CD4-positive, alpha-beta T cell treated with Interleukin-15 for 1 hour (primary cell): ENCODE data around the gene FA2H.
"Not testable (repeated sequence)": the region's sequence is repeated elsewhere in the genome, so short reads cannot be mapped to it uniquely, and the experiment has no call there.

ENCODE experiments used
- DNase-seq: peaks from one replicate; pipeline ENCODE4 v3.0.0-alpha.2; 2020

FA2H gene

GRCh38 chr16:74774223-74775139, at the start of gene FA2H:
FA2H (minus strand) TSS chr16:74774820; CDS start chr16:74774755, 65 bp downstream.
- peak; percentile 57 for DNase-seq

DNA sequence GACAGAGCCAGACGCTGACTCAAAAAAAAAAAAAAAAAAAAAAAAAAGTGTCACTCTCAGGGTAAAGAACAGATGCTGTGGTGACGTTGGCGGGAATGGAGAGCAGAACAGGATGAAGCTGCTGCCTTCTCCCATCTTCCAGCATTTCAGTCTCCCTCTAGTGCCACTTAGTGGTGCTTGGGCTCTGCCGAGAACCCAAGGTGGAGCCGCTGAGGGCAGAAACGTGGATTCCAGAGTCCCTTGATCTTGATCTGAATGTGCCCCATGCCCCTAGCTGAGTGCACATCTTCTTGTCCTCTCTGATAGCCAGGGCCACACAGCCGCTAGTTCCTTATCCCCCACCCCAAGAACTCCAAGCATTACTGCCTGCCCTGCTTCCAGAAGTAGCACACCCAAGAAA, 43.2 kb upstream of the FA2H start:
- DNase-seq: no peak

- peak; percentile 58 for DNase-seq
Measured at GRCh38 chr16:74813109-74813641, 38.6 kb upstream of the FA2H start.

GRCh38 chr16:74811911-74812310, 37.3 kb upstream of the FA2H start:
- DNase-seq: no peak

GRCh38 chr16:74811216-74811615, 36.6 kb upstream of the FA2H start:
- not testable (repeated sequence) for DNase-seq

DNA sequence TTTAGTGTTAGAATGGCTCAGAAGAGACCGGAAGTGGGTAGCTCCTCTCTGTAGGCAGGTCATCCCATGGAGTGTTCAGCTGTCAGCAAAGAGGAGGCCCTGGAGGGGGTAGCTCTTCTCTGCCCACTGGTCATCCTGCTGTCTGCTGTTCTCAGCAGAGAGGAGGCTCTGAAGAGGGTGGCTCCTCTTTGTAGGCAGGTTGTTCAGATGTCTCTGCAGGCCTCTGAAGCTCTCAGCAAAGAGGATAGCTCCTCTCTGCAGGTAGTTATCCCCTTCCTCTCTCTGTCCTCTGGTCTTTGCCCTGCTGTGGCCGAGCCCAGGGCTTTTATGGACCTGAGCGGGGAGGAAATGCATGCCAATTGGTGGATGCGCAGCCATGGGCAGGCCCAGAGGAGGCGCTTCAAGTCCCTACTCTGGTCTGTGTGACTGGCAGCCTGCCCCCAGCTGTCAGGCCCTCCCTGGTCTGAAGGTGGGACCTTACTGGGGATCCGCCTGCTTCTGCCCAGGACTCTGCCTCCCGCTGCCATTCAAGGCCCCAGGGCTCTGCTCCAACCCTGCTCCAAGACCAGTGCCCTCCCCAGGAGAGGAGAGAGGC, 32.5 kb upstream of the FA2H start:
- DNase-seq: no peak

- no peak for DNase-seq
Measured at GRCh38 chr16:74800216-74800871, 25.7 kb upstream of the FA2H start.

DNA sequence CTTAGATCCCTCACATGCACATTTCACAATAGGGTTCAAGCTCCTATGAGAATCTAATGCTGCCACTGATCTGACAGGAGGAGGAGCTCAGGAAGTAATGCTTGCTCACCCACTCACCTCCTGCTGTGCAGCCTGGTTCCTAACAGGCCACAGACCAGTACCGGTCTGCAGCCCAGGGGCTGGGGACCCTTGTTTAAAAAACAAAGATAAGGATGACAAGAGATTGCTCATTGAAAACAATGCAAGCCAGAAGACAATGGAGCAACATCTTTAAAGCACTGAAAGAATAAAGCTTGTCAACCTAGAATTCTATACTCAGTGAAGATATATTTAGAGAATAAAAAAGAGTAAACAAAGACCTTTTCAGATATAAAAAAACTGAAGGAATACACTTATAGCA, 22.8 kb upstream of the FA2H start:
- DNase-seq: no peak

DNA sequence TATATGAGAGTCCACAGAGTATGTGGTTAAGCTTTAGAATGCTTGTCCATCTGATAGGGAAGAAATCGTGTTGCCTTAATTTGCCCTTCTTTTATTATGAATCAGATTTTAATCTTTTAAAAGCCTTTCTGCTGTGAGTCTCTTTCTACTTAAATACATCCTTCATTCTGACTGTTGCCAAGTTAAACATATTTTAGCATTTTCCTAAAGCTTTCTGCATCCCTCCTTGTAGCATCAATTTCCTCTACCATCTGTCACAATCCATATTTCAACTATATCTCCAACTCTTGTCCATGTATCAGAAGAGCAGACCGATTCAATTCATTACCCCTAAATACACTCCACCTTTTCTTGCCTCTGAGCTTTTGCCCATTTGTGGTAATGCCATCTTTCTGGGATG, 20.5 kb upstream of the FA2H start:
- DNase-seq: no peak

DNA sequence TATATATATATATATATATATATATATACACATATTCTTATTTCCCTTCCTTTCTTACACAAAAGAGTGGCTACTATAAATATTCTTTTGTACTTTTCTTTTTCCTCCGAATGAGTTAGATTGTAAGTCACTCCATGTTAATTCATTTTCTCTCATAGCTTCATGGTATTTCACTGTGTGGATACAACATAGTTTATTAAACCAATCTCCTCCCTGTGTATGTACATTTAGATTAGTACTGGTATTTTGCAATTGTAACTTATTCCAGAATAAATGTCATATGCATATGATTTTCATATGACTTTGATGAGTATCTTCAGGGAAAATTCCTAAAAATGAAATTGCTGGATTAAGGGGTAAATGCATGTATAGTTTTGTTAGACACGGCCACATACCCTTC, 20.0 kb upstream of the FA2H start:
- DNase-seq: no peak

DNA sequence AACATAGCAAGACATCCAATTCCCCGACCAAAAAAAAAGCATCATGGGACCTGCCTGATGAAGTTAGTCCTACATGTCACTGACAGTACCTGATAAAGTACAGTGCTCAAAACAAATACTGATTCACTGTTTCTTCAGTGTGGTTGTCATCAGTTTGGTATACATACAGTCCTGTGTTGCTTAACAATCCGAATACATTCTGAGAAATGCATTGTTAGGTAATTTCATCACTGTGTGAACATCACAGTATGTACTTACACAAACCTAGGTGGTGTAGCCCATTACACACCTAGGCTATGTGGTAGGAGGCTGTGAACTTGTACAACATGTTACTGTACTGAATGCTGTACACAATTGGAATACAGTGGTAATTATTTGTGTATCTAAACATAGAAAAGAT, 19.0 kb upstream of the FA2H start:
- no peak for DNase-seq

GRCh38 chr16:74792225-74792624, 17.6 kb upstream of the FA2H start:
- no peak for DNase-seq

- DNase-seq: not testable (repeated sequence)
Measured at GRCh38 chr16:74791749-74792148, 17.1 kb upstream of the FA2H start.

DNA sequence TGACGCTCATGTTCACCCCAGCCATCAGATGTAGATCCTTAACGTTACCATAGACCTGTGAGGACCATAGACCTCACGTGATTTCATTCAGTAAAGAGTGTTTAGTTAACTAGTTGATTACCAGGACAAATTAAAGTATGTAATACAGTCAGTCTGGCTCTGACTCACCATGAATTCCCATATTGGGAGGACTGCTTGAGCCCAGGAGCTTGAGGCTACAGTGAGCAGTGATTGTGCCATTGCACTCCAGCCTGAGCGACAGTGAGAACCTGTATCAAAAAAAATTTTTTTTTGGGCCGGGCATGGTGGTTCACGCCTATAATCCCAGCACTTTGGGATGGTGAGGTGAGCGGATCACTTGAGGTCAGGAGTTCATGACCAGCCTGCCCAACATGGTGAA, 13.5 kb upstream of the FA2H start:
- no peak for DNase-seq

- DNase-seq: no peak
Measured at GRCh38 chr16:74785031-74785430, 10.4 kb upstream of the FA2H start.

- no peak for DNase-seq
Measured at GRCh38 chr16:74778646-74779045, 4.0 kb upstream of the FA2H start.

DNA sequence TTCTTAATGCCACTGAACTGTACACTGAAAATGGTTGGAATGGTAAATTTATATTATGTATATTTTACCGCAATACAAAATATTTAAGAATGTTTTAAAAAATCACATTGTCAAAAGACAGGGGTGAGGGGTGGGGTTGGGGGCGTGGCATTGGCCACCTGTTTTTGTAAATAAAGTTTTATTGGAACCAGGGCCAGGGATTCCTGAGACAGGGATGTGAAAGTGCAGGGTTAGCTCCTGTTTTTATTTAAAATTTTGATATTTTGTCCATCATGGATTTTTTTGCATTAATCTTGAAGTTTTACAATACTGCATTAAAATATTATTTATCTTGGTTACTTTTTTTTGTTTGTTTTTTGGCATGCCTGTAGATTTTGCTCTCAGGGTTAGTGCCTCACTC, 2.3 kb upstream of the FA2H start:
- no peak for DNase-seq

- no peak for DNase-seq
Measured at GRCh38 chr16:74775255-74775654, 635 bp upstream of the FA2H start.

DNA sequence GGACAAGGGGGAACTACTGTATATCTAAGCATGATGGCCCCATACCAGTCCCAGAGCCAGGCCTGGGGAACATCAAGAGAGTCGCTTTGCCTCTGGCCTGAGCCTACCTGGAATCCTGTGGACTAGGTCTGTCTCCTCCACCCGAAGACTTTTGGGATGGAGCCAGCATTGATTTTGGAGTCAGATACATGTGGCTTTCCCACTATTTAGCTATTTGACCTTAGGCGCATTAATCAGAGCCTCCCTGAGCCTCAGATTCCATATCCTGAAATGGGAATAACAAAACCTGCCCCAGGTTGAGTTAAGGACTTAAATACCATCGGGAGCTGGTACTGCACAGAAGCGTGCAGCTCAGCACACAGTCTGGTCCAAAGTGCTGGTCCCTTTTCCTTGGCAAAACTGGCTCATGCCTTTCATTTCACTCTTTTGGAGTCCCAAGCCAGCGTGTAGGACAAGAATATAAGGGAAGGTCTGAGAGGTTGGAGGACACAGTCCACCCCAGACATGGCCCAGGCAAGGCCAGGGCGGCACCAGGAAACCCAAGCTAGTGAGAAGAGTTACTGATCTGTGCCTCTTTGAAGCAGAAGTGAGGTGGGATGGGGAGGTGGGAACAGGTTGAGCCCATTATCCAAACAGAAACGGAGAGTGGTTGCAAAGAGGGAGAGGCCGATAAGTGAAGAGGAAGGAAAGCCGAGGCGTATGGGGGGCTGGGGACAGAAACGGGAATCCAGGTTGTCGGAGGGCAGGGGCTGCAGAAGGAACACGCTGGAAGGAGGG, 986 bp downstream of the FA2H start:
- no peak for DNase-seq

- no peak for DNase-seq
Measured at GRCh38 chr16:74771656-74772315, 2.8 kb downstream of the FA2H start.

DNA sequence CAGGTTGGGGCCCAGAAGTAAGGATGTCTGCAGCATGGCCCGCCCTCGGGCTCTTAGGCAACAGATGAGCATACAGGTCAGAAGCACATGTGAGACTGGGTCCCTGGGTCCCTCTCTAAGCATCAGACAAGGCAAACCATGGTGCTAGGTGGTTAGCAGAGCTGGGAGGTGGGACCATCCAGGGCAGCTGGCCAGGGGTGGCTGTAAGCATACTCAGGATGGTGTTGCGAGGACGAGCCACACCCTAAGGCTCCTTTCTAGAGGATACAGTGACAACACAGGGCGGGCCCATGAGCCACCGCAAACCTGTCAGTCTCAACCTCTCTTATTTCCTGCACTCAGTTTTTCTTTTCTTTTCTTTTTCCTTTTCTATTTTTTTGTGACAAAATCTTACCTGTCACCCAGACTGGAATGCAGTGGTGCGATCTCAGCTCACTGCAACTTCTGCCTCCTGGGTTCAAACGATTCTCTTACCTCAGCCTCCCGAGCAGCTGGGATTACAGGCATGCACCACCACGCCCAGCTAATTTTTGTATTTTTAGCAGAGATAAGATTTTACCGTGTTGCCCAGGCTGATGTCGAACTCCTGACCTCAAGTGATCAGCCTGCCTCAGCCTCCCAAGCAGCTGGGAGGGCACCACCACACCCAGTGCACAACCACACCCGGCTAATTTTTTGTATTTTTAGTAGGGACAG, 3.6 kb downstream of the FA2H start:
- no peak for DNase-seq
